ENCODE measurements around the gene TP53I13. TPM values are rescaled to one million over a fixed set of nuclear protein-coding genes. Genes with fewer than 3 reads are reported as not detected.
A peak's percentile ranks its signal among the peaks of the same experiment; 100 is the strongest.

The TP53I13 gene
- total and polyA plus RNA-seq, 2 donors (not counting 3 experiments of a cell fraction or from before 2014, with no cell fraction given), result 41.1 to 42.7 TPM

DNA sequence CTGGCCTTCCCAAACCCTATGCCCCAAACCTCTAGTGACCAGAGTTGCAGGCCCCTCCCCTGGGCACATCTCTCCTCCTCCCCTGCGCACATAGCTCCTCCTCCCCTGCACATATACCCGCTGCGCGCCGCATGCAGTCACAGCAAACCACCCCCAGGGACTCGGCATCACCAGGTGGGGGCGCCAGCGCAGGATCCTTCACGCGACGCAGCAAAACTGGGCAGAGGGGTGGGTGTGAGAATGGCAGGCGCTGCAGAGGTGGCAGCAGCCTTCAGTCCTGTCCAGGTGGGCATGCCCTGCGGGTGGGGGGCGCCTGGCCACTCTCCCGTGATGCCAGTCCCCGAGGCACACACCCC lies 48.6 kb downstream of the TP53I13 start:
- H3K27ac ChIP-seq (ENCODE audit: insufficient read depth, low read depth, low read length), result no peak overlapping the region
- H2AFZ ChIP-seq (ENCODE audit: low read depth, low read length), result peak overlapping the region; percentile 69
- peaks cover 33% of the 10 kb centered on the region for H3K4me1 ChIP-seq (ENCODE audit: control insufficient read depth, extremely low read depth, insufficient read depth, low read length)
- no peaks in the 10 kb centered on the region for H3K27me3 ChIP-seq (ENCODE audit: control insufficient read depth in 2 of 2, insufficient read depth in 2 of 2, low read length in 2 of 2)
- no peaks in the 10 kb centered on the region for H4K20me1 ChIP-seq (replicated peaks; ENCODE audit: control insufficient read depth, extremely low read depth, insufficient read depth, low read length)
- intact Hi-C loops (cut with micrococcal nuclease), result loop anchor here (1.0 to 5.0 kb wide), 3 partner anchors 50 to 314 kb away; partner anchors contain the start of genes ABHD15 and TP53I13
- H3K4me3 ChIP-seq (replicated peaks in 1 of 3; ENCODE audit: insufficient read depth in 1 of 3, low read depth in 1 of 3, low read length in 3 of 3), result peak overlapping the region in 1 of 3 experiments; percentile 2
- H3K4me2 ChIP-seq (ENCODE audit: insufficient read depth, low read length), result peak overlapping the region; percentile 43
- peak; percentile 87 for FAIRE-seq
- POLR2A ChIA-PET, result interaction anchor here (1.0 kb wide), 1 partner anchor 163 kb away, joined by 3 read pairs; no protein-coding TSS in a partner anchor
- no peaks in the 10 kb centered on the region for H3K79me2 ChIP-seq (ENCODE audit: control insufficient read depth, insufficient read depth, low read length)
- peak; percentile 86 for DNase-seq (ENCODE audit: low read depth, low spot score)
- TF ChIP-seq CTCF (IDR thresholded peaks at IDR 0.05; ENCODE audit: extremely low read depth in 1 of 2, insufficient read depth in 1 of 2, low read depth in 1 of 2, low read length in 2 of 2), result peak; percentile 91 to 94
- TF ChIP-seq MAX (IDR thresholded peaks at IDR 0.05; ENCODE audit: insufficient read depth, insufficient read length), result peak; percentile 73
- TF ChIP-seq EZH2 (IDR thresholded peaks at IDR 0.05; ENCODE audit: borderline replicate concordance, low read depth, low read length, severe bottlenecking), result no peak
- TF ChIP-seq MYC (IDR thresholded peaks at IDR 0.05; ENCODE audit: low read depth, low read length), result peak; percentile 61
- no peaks in the 10 kb centered on the region for H3K9me1 ChIP-seq (replicated peaks; ENCODE audit: control insufficient read depth, extremely low read depth, insufficient read depth, low read length)
- no peaks in the 10 kb centered on the region for H3K36me3 ChIP-seq (ENCODE audit: control insufficient read depth in 2 of 2, extremely low read depth in 1 of 2, insufficient read depth in 2 of 2, low read length in 2 of 2)
- CTCF ChIA-PET, result interaction anchor here (0.5 to 6.9 kb wide), 57 partner anchors 9 to 493 kb away, joined by 3 to 120 read pairs (median 5); partner anchors contain the start of genes ABHD15, ANKRD13B, SSH2 and TP53I13
- dilution Hi-C loops (cut with MboI; ENCODE audit: extremely low pct_ligation_motif_present, low sequenced_read_pairs), result no loop called here
- H3K9me3 ChIP-seq (replicated peaks; ENCODE audit: control insufficient read depth, insufficient read depth, low read length), result no peaks in the 10 kb centered on the region
- BruUV-seq (replicated peaks), result no TSS peak
- no peak overlapping the region for H3K9ac ChIP-seq (replicated peaks; ENCODE audit: extremely low read depth, insufficient read depth, low read length)
